Measurements from ENCODE around the gene STS.

STS gene

DNA sequence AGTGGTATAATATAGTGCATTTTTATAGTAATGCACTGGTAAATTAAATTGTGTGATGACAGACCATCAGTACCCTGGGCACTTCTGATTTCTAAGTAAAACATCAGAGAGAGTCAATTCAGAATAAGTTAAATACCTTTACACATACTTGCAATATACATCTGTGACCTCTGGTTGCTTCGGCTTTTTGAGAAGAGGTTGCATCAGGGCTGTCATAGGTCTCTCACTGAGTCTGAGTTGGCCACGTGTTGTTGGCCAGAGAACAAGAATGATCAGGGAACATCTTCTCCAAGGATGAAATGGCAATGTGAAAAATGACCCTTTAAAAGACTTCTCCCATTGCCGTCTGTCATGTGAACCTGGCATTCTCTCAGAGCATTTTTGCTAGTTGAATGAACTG is 37.3 kb downstream of the STS start:
- DNase-seq = no peak

DNA sequence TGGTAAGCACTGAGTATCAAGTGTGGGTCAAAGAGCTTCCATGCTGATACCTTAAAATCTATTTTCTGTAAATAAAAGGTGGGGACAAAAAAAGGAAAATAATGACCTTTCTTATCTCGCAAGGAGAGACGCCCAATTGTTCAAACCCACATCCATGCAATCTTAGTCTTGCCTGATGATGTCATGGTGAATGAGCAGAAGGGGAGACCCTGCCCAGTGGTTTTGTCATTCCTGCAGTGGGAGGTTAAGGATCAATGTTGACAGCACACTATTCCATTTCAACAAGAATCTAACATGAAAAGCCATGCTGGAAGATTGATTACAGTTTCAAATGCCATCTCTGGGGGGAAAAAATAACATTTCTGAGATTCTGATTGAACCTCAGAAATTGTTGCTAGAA is 41.2 kb downstream of the STS start:
- DNase-seq = no peak

DNA sequence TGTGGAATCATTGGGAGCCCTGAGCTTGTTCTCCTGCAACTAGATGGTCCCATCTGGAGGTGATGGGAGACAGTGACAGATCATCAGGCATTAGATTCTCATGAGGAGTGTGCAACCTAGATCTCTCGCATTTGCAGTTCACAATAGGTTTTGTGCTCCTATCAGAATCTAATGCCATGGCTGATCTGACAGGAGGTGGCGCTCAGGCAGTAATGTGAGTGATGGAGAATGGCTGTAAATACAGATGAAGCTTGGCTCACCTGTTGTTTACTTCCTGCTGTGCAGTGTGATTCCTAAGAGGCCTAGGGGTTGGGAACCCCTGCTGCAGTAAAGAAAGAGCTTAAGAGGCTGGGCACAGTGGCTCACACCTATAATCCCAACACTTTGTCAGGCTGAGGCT is 42.6 kb downstream of the STS start:
- no peak for DNase-seq

DNA sequence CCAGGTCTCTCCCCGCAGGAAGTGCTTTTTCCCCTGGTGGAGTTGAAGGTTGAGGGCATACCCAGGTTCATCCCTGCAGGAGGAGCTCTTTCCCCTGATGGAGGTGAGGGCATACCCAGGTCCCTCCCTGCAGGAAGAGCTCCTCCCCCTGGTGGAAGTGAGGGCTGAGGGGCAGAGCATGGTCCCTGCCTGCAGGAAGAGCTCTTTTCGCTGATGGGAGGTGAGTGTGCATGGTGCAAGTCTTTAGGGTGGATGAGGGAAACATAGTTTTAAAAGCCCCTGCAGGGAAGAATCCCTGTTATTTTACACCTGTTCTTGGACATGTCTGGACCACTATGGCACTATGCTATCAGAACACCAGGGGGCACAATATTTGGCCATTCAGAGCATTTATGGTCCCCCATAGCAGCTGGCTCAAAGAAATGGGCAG is 44.2 kb downstream of the STS start:
- peak; percentile 52 for DNase-seq

DNA sequence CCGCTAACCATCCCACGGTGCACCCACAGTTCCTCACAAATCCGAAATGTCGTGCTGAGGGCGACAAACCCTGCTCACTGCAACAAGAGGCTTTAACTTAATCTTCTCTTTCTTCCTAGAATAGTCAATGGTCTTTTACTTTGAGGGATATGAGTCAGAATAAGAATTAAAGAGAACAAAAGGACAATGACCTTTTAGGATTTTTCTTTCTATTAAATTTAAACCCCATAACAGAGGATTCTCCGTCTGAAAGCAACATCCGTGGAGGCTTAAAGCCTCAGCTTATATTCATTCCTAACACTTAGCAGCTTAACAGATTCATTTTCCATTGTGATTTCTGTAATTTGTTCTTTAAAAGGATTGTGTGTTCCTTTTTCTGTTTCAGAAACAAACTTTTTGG is 45.4 kb downstream of the STS start:
- no peak for DNase-seq

DNA sequence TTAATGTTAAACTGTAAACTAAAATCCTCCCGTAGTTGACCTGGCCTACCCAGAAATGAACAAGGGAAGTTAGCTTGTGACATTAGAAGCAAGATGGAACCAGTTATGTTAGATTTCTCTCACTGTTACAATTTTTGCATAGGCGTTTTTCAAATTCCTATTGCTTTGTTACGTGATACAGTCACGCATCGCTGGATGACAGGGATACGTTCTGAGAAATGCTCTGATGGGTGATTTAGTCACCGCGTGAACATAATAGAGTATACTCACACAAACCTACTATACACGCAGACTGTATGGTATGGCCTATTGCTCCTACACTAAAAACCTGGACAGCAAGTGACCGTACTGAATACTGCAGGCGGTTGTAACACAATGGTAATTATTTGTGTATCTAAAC is 47.1 kb downstream of the STS start:
- no peak for DNase-seq
